HK-2 (cell line): ENCODE measurements around the gene KCTD8.

Experiments used
- DNase-seq: peaks from one replicate; pipeline ENCODE4 v3.0.0-alpha.2; 2018; ENCODE audit not compliant: unreplicated experiment

The KCTD8 gene

GRCh38 chr4:44162538-44163270, 285.9 kb downstream of the KCTD8 start:
- no peak for DNase-seq

- no peak for DNase-seq
Observed at GRCh38 chr4:44161756-44162155, 286.9 kb downstream of the KCTD8 start.

GRCh38 chr4:44160776-44161367, 287.7 kb downstream of the KCTD8 start:
- DNase-seq, result no peak

- no peak for DNase-seq
Observed at GRCh38 chr4:44159991-44160390, 288.6 kb downstream of the KCTD8 start.

GRCh38 chr4:44157611-44158277, 290.9 kb downstream of the KCTD8 start:
- no peak for DNase-seq

GRCh38 chr4:44150091-44150576, 298.5 kb downstream of the KCTD8 start:
- no peak for DNase-seq

GRCh38 chr4:44149282-44149681, 299.3 kb downstream of the KCTD8 start:
- DNase-seq, result no peak

- DNase-seq, result no peak
Observed at GRCh38 chr4:44147571-44148075, 301.0 kb downstream of the KCTD8 start.

- no peak for DNase-seq
Observed at GRCh38 chr4:44146516-44146915, 302.1 kb downstream of the KCTD8 start.

GRCh38 chr4:44145868-44146267, 302.7 kb downstream of the KCTD8 start:
- DNase-seq, result no peak

GRCh38 chr4:44132526-44132925, 316.1 kb downstream of the KCTD8 start:
- DNase-seq, result no peak
